ENCODE measurements around the gene ACBD6.

ACBD6 gene

DNA sequence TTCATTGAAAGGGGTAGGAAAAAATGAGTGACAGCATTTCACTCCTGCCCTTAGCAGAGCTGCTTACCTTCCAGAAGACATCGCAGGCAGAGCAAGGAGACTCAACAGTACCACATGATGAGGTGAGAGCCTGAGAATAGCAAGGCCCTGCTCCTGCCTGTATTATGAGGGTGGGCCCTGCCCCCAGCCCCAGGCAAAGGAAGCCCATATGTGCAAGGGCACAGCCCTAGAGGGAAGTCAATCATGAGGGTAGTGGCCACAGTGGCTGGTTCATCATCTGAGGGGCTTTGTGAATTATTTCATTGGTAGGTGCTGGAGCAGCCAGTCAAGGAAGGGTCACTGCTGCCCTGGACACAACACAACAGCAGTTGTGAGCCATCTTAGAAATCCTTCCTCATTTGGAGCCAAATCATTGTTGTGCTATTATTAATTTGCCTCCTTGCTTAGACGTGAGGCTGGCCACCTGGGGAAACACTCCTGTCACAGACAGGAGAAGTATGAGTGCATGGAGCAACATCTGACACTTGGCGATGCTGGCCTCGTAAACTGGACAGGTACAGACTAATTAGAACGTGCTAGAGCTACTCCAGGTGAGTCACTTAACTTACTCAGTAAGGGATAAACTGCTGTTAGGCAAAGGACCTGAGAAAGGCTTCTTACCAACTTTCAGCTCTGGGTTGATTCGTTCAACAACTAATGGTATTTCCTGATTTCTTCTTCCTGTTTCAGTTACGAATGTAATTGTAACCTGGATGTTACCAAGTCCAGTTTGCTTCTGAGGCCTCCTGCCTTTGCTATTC is 22.7 kb upstream of the ACBD6 start:
- DNase-seq = no peak

DNA sequence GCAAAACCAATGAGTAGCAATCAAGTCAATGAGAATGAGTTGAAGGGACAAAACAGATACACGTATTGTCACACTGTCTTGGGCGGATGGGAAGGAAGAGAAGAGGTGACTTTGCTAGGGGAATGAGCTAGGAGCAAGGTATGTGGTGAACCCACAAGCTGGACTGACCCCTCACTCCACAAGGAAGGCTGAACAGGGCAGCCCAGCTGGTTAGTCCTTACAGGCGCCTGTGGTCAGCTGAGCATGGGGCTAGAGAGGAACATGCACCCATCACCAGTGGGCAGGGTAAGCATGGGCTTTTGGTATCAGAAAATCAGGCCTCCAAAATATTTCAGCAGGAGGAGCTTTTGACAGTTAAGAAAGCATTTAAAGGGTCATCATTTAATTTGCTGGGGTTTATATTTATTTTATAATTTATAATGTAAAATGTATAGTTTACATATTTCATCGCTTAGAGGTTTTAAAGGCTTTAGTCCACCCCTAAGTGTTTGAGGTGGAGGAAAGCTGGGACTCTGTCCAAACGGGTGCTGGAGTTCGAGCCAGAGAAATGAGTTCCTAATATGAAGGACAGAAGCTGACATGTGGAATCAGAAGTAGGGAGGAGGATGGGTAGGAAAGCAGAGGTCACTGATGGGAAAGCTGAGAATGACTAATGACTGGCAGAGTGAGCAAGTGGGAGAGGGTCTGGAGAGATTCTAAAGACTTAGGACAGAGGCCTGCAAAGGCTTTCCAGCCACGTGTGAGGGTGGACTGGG is 22.0 kb upstream of the ACBD6 start:
- DNase-seq = no peak

DNA sequence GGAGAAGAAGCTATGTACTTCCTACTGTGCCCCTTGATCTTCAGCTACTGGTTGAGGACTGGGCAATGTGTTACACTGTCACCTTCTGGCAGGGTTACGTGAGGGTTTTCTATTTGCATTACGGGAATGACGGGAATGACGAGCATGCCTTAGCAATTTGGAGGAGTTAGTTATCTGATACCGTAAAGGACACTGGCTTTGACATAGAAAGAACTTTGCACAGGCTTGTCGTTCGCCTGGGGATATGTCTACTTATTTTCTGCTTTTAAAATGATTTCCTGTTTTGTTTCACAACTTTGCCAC is 19.8 kb upstream of the ACBD6 start:
- DNase-seq = no peak

DNA sequence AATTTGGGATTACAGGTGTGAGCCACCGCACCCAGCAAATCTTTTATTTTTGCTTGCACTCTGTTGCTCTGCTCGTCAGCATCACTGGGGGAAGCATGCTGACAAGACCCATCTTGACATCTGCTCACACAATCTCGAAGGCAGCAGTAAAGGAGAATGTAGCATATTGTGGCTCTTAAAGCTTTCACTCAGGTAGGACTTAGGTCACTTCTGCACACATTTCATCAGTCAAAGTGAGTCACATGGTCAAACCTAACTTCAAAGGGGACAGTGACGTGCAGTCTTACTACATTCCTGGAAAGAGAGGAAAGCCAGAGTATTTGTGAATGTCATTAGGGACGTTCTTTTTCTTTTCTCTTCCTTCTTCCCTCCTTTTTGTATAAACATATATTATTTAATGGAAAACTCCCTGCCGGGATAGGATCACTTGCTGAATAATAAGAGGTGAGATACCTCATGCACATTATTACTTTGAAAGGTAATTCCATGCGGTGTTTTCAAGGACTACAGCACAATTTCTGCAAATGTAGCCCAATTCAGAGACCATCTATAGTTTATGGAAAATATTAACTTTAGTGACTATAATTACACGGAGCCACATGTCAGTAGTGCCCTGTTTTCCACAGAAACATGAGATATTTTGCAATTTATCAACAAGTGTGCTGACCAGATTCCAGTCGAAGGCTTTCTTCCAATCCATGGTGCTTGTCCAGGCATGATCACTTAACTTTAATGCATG is 19.3 kb upstream of the ACBD6 start:
- DNase-seq = no peak

DNA sequence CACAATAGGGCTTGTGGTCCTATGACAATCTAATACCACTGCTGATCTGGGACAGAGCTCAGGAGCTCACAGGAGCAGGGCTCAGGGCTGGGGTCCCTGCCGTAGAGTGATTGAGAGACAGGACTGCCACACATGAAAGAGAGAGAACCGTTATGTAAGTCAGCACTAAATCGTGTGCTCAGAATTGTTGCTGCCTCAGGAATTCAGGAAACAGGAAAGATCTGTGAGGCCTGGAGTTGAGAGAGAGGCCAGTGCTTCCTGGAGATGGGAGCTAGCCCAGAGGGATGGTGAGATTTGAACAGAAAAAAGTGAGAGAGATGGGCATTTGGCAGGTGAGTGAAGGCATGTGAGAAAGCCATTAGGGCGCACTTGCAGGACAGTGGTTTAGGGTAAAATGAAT is 17.5 kb upstream of the ACBD6 start:
- DNase-seq = no peak

DNA sequence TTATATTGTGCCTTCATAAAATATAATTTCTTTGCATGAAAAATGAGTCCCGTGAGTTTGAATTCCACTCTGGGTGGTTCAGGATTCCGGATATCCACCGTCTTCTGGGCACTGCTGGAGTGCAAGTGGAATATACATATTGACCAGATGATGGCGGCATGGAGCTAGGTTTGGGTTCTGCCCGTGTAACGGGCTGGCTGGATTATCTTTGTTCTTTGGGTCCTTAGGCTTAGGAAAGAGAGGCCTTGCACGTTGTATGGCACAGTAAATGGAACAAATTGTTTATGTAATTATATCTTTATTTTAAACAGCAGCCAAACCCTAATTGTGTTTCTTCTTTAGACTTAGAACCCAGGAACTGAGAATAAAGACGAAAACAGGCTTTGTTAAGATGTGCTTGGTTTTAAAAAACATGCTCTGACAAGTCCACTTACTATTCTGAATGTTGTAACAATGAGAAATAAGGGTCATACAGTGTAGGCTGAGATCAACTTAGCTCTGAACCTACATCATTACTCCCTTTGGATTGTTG is 13.5 kb upstream of the ACBD6 start:
- DNase-seq = peak in 2 of 4 experiments; percentile 9 to 26

DNA sequence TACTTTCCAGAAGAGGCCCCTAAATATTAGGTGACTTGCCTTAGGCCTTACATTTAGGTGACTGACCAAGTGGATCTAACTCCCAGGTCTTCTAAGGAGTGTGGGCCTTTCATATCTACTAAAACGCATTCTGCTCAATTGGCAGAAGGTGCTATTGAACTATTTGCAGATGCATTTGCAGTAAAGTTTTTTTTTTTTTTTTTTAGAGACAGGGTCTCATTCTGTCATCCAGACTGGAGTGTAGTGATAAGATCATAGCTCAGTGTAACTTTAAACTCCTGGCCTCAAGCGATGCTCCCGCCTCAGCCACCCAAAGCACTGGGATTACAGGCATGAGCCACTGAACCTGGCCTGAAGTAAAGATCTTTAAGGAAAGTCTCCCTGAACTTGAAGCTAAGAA is 13.0 kb upstream of the ACBD6 start:
- DNase-seq = no peak

DNA sequence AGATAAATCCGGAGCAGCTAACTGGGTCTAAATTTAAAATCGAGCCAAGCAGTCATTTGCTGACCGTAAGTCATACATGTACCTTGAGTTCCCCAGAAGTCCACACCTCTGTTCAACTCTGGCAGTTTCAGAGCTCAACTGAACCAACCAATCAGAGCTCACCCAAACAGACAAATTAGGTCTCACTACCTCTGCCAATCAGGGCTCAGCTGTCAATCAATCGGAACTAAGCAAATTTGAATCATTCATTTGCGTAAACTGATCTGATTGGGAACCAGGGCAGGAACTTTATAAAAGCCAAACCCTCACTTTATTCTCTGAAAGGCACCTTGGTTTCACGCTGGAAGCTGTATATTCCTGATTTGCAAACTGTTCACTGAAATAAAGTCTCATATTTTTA is 11.2 kb upstream of the ACBD6 start:
- DNase-seq = no peak

DNA sequence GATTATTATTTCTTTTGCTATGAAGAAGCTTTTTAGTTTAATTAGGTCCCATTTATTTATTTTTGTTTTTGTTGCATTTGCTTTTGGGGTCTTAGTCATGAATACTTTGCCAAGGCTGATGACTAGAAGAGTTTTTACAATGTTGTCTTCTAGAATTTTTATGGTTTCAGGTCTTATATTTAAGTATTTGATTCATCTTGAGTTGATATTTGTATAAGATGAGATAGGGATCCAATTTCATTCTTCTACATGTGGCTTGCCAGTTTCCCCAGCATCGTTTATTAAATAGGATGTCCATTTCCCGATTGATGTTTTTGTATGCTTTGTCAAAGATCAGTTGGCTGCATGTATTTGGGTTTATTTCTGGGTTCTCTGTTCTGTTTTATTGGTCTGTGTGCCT is 8.5 kb upstream of the ACBD6 start:
- no peak for DNase-seq

DNA sequence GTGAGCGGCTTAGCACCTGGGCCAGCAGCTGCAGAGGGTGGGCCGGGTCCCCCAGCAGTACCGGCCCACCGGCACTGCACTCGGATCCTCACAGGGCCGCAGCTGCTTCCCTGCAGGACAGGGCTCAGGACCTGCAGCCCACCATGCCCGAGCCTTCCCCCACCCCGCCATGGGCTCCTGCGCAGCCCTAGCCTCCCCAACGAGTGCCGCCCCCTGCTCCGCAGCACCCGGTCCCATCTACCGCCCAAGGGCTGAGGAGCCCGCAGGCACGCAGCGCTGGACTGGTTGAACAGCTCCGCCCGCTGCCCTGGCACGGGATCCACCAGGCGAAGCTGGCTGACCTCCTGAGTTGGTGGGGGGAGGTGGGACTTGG is 6.3 kb upstream of the ACBD6 start:
- no peak for DNase-seq

DNA sequence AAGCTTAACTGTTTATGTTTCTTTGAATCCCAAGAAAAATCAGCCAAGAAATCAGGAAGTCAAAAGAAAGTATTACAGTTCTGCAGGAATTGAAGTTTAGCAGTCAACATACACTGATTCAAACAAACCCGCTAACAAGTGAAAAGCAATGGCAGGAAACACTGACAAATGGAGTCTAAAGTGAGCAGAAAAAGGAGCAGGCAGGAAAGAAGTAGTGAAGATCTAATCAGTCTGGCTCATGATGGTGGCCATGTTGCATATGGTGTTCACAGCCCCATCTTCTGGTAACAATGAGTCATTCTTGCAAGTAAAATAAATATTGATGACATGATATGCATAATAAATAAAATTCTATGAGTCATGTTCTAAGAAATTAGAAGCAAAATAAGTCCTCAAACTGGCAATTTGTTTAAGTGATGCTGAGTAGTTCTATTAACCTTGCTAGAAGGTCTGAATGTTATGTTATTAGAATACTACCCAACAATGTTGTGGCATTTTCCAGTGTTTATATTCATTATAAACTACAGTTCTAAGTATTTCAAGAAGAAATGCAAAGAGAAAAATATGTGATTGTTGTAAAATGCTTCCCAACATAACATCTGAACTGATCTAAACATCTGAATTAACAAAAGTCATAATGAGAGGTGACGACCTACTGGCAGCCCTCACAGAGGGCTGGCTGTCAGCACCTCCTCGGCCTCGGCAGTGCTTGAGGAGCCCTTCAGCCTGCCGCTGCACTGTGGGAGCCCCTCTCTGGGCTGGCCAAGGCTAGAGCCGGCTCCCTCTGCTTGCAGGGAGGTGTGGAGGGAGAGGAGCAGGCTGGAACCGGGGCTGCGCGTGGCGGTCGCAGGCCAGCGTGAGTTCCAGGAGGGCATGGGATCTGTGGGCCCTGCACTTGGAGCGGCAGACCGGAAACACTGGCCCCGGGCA is 5.7 kb upstream of the ACBD6 start:
- peak in 1 of 4 experiments; percentile 3 for DNase-seq

DNA sequence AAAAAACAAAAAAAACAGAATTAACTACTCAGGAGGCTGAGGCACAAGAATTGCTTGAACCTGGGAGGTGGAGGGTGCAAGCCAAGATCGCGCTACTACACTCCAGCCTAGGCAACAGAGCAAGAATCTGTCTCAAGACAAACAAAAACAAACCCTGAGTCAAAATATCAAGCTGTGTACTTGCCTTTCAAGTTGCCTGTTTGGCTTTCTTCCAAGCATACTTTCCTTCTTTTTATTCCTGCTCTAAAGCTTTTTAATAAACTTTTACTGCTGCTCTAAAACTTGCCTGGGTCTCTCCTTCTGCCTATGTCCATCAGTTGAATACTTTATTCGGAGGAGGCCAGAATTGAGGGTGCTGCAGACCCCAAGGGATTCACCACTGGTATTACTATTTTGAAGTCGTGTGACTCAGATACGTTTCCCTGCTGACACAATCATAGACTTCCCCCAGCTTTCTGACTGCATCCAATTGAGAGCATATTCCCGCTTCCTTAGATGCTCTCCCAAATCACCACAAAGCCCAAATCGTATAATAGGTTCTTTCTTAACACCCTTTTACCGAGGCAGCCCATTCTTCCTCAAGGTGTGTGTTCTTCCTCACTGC is 3.5 kb upstream of the ACBD6 start:
- DNase-seq = no peak

DNA sequence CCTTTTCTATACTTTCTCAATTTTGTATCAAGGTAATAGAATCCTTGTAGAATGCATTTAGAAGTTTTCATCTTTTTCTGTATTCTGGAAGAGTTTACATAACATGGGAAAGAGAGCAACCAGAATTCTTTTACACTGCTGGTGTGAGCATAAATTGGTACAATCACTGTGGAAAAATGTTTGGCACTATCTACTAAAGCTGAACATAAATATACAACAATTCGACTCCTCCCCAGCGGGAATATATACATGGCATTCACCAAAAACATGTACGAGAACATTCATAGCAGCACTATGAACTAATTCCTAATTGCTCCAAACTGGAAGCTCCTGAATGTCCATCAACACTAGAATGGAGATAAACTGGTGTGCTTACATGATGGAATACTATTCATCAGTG is 1.8 kb upstream of the ACBD6 start:
- no peak for DNase-seq

DNA sequence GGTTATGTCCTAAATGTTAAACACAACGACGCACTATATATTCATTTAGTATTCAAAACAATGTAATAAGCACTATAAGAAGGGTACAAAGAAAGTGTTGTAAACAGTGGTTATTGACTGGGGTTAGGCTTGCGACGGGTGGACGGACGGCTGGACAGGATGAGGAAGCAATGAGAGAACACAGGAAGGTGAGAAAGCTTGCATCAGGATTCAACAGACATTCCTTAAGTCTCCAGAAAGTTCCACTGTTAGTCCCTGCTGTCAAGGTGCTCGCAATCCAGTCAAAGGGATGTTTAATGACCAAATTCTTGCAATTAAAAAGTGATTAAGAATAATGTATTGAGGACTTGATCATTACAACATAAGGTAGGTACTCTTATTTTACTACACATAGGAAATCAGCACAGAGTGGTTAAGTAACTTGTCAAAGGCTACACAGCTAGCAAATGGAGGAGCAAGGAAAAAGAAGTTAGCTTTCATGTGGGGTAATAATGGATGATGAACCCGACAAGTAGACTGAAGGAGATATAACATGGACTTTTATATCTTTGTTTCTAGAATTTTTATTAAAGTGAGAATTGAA is 994 bp upstream of the ACBD6 start:
- no peak for DNase-seq

DNA sequence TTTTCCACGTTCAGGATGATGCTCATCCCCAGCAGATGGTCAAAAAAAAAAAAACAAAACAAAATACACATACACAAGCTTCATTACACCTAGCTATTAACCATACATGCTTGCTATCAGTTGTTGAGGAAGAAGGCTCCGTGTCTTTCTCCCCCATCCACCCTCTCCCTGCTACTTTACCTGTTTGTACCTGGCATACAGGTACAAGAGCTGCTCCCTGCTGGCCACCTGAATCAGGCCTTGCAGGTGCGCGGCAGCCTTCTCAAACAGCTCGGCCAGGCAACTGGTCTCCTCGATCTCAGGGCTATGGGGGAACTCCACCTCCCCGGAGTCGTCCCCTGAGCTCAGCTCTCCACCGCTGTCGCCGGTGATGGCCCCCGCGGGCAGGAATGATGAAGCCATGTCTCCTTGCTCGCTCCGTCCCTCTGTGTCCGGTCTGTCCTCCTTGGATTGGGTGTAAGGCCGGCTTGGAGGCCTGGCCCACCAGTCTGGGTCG is 464 bp downstream of the ACBD6 start:
- DNase-seq = peak in 1 of 4 experiments; percentile 42

DNA sequence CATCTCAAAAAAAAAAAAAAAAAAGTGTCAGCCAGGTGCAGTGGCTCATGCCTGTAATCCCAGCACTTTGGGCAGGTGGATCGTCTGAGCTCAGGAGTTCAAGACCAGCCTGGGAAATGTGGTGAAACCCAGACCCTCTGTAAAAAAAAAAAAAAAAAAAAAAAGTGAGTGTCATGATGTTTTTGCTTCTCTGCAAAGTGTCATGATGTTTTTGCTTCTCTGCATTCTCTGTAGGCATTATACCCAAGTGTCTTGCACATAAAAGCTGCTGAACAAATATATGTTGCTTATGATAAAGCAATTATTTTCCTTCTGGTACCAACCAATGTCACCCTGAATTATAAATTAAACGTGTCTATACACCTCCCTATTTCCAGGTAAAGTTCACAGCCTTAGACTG is 1.7 kb downstream of the ACBD6 start:
- no peak for DNase-seq

DNA sequence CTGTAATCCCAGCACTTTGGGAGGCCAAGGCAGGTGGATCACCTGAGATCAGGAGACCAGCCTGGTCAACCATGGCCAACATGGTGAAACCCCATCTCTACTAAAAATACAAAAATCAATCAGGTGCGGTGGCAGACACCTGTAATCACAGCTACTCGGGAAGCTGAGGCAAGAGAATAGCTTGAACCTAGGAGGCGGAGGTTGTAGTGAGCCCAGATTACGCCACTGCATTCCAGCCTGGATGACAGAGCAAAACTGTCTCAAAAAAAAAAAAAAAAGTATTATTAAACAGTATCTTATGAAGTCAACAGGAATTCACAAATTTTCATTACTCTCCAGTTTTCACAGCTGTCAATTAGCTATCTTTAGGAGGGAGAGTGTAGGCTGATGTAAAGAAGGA is 3.8 kb downstream of the ACBD6 start:
- no peak for DNase-seq

DNA sequence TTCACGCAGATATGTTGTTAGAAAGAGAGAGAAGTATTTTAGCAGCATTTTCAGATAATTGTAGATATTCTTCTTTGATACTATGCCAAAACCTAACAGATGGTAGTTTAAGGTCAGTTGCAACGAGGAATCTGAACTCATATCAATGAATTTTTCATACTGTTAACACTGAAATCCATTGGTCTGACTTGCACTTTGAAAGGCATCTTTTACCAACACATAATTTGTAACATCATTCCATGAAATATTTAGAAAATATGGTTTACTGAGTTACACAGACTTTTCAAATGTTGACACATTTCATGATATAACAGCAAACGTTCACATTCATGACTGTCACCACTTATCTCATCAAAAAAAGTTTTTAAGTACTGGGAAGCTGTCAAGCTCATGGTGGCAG is 4.6 kb downstream of the ACBD6 start:
- DNase-seq = no peak

DNA sequence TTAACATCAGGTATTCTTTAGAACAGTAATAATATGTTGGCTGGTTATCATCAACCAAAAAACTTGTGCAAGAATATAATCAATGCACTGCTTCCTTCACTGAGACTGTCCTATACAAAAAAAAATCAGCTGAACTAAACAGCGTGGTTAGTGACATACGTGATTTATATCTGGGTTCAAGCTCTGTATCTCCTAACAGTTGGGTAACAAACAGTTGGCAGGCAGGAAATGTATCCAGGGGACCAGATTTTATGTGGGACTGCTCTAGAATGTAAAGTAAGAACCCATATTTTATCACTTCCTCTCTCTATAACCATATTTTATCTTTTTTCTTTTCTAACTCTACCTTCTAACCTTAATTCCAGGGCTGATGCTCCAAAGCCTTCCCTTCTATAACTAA is 8.0 kb downstream of the ACBD6 start:
- DNase-seq = no peak

DNA sequence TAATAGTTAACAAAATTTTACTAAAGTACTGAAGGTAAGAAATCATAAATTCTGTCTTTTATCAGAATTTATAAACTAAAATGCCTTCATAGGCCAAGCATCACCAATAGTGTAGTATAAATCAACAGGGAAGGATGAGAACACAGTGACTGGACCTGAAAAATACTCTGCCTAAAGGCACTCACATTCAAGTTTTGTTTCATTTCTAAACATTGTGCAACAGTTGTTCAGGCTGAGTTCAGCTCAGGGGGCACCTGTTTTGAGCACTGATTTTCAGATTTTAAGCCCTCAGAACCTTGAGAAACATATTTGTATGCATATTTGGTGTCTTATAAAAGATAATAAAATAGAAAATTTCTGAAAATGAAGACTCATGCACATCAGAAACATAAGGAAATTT is 12.4 kb downstream of the ACBD6 start:
- DNase-seq = no peak

DNA sequence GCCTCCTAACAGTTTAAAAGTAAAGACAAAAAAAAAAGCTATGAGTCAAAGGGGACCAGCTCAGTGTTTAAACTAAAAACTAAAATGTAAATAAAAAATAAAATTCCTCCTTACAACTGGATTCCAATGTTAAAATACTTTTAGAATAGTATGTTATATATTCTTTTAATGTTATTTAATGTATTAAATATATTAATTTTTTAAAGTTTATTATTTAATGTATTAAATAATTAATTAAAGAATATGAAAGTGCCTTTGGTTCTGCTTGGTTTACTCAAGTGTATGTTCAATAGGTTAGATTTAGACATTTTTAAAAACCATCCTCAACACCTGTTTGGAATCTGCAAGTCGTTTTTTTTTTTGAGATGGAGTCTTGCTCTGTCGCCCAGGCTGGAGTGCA is 13.1 kb downstream of the ACBD6 start:
- DNase-seq = no peak

DNA sequence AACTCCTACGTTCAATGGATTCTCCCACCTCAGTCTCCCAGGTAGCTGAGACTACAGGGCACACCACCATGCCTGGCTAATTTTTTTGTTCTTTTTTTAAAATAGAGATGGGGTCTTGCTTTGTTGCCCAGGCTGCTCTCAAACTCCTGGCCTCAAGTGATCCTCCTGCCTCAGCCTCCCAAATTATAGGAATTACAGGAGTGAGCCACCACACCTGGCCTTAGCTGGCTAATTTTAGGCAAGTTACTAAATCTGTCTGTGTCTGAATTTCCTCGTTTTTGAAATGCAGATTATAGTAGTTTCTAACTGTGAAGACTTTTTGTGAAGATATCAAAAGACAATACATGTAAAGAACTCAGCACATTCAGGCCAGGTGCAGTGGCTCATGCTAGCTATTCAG is 13.7 kb downstream of the ACBD6 start:
- DNase-seq = no peak
